Suprapubic skin (tissue), 3 donors: ENCODE measurements around the gene METTL8.

ENCODE experiments used
- CTCF ChIP-seq, 2 donors: fragments of 200-600 bp in 1 of 2; fragments of 450-650 bp in 1 of 2; sonication (generic) in 1 of 2; IDR thresholded peaks; one replicate each; pipeline ENCODE4 v1.5.1; 2016 to 2019; ENCODE audit warnings: antibody characterized with exemption in 2 of 2, mild to moderate bottlenecking in 1 of 2, moderate library complexity in 1 of 2
- EP300 ChIP-seq: sonication (generic); formaldehyde crosslinking; IDR thresholded peaks from one replicate; pipeline ENCODE4 v1.6.1; 2017; ENCODE audit warnings: antibody characterized with exemption
- POLR2A ChIP-seq, 2 donors: fragments of 450-650 bp; IDR thresholded peaks; one replicate each; pipeline ENCODE4 v1.6.1; 2017; ENCODE audit warnings: antibody characterized with exemption in 2 of 2, mild to moderate bottlenecking in 2 of 2, moderate library complexity in 2 of 2

GRCh38 chr2:171327043-171327496, 106.7 kb downstream of the METTL8 start:
- TF ChIP-seq CTCF (IDR thresholded peaks at IDR 0.05) (no peak), POLR2A (IDR thresholded peaks at IDR 0.05) (no peak), EP300 (no peak)
